Measurements from ENCODE around the gene CORO2B. TPM values are rescaled to one million over a fixed set of nuclear protein-coding genes. Genes with fewer than 3 reads are reported as not detected.

Gene CORO2B, protein sequence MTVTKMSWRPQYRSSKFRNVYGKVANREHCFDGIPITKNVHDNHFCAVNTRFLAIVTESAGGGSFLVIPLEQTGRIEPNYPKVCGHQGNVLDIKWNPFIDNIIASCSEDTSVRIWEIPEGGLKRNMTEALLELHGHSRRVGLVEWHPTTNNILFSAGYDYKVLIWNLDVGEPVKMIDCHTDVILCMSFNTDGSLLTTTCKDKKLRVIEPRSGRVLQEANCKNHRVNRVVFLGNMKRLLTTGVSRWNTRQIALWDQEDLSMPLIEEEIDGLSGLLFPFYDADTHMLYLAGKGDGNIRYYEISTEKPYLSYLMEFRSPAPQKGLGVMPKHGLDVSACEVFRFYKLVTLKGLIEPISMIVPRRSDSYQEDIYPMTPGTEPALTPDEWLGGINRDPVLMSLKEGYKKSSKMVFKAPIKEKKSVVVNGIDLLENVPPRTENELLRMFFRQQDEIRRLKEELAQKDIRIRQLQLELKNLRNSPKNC
- total RNA-seq (2014; rRNA removed), result 18.3 and 20.3 TPM in 2 replicates
- polyA plus RNA-seq (2012), result 7.8 TPM

DNA sequence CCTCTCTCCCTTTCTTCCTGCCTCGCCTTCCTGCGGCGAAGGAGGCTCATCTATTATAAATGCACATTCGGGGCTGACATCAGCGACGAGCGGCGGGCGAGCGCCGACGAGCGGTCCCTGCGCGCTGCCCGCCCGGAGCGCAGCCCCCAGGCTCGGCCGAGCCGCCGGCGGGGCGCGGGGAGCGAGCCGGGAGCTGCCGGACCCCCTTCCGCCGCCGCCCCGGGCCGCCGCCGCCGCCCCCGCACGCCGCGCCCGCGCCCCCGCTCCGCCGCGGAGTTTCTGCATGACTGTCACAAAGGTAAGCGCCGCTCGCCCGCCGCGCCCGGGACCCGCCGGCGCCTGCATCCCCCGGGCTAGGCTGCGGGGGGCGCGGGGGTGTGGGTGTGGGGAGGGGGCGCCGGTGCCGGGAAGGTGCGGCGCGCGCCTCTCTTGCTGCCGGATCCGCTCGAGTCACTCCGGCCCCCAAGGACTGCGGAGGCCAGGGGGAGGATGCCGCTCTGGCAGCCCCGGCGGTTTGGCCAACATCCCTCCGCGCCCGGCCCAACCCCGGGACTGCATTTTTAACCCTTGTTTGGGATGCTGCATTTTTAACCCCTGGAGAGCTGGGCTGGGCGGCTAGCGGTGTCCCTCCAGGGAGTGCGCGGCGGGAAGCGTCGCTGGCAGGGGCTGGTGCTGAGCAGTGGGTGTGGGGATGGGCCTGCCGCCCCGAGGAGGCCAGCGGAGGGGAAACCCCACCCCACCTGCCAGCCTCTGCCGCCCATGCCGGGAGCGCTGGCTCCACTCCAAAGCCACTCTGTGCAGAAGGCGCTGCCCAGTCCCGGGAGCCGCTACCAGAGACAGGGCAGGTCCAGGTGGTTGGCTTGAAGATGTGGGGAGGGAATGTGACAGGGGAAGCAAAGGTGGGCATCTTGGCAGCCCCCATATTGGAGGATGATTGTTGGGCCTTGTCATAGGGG lies at the start of gene CORO2B:
CORO2B (plus strand) TSS at position 14 of the 956 bp plus-strand sequence; CDS start at position 284, 270 bp downstream.
- DNase-seq (ENCODE audit: low read depth), result peak; percentile 41

DNA sequence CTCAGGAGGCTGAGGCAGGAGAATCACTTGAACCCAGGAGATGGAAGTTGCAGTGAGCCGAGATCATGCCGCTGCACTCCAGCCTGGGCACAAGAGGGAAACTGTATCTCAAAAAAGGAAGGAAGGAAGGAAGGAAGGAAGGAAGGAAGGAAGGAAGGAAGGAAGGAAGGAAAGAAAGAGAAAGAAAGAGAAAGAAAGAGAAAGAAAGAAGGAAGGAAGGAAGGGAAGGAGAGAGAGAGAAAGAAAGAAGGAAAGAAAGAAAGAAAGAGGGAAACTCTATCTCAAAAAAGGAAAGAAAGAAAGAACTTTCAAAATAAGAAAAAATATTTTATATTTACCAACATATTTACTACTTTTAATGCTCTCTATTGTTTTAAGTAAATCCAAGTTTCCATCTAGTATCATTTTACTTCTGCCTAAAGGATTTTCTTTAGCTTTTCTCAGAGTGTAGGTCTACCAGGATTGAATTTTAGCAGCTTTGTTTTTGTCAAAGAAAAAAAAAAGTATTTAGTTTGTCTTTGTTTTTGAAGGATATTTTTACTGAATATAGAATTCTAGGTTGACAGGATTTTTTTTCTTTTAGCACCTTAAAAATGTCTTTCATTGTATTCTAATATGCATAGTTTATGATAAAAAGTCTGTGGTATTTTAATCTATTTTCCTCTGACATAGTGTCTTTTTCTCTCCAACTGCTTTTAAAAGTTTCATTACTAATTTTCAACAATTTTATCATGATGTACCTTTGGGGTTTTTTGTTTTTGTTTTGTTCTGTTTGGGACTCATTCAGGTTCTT lies 47.2 kb upstream of the CORO2B start:
- DNase-seq (ENCODE audit: low read depth), result no peak

DNA sequence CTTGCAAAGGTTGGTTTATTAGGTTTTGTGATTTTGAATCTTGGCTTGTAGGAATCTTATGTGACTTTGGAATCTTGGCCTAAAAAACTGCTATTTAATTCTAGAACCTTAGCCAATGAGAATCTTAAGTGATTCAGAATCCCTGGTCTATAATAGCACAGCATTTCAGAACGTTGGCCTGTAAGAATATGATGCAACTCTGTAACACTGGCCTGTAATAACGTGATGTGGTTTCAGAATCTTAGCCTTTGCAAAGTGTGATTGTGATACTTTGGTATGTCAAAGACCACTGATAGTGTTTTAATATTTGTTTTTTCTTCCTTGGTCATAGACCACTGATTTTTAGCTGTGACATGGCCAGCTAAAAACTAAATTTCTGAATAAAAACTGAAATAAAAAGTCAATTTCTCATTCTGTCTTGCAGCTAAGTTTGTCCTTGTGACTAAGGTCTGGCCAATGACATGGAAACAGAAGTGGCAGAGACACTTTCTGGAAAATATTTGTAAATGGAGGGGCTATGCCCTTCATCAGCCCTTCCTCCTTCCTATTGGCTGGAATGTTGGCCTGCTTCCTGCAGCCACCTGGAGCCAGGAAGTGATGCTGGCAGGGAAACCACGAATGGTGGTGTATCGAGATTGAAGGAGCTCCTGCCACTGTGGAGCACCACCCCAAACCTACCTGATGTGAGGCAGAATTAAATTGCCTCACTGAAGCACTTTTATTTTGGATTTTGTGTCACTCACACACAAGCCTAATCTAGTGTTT lies 42.3 kb upstream of the CORO2B start:
- DNase-seq (ENCODE audit: low read depth), result peak; percentile 84

DNA sequence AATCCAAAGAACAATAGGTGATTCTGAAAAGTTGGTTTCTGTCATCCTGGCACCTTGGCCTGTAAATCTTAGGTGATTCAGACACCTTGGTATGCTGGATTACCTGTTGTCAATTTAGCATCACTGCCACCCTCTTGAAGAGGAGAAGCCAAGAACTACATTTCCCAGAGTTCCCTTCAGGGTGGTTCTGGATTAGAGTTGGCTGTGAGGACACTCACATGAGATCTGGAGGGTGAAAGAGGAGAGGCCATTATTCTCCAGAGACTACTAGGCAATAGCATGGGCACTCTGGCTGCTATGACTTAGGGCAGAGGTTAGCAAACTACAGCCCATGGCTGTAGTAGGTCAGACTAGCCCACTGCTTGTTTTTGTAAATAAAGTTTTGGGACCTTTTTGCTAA lies 41.7 kb upstream of the CORO2B start:
- no peak for DNase-seq (ENCODE audit: low read depth)

DNA sequence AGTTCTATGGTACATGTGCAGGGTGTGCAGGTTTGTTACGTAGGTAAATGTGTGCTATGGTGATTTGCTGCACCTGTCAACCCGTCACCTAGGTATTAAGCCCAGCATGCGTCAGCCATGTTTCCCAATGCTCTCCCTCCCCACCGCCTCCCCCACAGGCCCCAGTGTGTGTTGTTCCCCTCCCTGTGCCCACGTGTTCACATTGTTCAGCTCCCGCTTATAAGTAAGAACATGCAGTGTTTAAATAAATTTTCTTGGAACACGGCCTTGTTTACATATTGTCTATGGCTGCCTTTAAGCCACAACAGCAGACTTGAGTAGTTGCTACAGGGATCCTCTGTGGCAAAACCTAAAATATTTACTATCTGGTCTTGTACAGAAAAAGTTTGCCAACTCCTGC lies 41.3 kb upstream of the CORO2B start:
- DNase-seq (ENCODE audit: low read depth), result no peak

DNA sequence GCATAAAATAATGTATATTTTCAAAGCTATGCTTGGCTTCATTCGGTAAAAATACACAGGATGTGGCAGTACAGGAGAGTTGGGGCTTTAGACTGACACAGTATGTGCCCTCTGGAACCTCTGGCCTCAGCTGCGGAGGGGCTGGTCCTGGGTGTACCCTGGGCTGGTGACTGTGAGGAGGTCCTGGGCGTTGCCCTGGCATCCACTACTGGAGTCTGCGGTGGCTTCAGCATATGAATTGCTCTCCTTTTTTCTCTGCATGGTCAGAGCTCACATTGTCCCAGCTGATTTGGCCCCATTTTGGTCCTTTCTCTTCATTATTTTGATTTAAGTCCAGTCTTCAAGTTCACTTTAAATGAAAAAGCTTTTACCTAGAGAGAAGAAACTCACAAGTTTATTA lies 40.5 kb upstream of the CORO2B start:
- DNase-seq (ENCODE audit: low read depth), result no peak

DNA sequence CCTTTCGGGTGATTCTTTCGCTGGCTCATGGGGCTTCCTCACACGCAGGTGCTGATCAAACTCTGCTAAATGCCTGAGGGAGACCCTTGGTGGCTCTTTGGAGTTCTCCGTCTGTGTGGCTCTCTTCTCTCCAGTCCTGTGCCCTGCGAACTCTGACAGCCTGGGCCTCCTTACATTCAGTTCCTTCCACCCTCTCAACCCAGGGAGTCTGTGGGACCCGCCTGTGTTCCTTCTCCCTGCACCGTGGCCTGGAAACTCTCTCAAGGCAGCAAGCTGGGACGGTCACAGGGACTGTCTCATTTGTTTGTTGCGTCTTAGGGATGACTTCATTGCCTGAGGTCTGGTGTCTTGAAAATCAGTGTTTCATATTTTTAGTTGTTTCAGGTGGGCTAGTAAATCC lies 37.0 kb upstream of the CORO2B start:
- no peak for DNase-seq (ENCODE audit: low read depth)

DNA sequence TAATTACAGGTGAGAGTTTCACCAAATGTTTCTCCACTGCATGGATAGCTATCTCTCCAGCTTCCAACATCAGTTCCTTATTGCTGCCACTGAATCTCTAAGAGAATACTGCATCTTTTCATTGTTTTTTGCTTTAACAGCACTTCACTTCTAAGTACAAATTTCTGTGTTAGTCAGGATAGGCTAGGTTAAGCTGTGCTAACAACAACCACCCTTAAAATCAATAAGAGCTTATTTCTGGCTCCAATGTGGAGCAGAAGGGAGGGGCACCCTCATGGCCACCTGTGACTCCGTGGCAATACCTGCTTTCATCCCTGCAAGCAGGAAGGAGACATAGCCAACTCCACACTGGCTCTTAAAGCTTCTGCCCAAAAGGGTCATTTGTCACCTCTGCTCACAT lies 36.4 kb upstream of the CORO2B start:
- DNase-seq (ENCODE audit: low read depth), result no peak

DNA sequence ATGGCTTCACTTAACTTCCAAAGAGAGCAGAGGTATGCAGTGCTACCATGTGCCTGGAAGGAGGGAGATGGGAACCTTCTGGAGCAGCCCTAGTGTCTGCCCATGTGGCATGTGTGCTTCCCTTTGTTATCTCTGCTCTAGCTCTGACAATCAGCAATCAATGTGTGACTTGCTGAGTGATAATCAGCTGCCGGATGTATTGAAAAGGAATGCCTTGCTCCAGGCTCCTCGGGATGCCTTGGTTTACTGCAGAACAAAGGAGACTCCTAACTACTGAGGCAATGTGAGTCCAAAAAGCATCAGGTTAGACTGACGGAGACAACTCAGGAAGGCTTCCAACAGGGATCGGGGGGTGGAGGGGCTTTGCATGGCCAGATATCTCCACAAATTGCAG lies 36.0 kb upstream of the CORO2B start:
- no peak for DNase-seq (ENCODE audit: low read depth)

DNA sequence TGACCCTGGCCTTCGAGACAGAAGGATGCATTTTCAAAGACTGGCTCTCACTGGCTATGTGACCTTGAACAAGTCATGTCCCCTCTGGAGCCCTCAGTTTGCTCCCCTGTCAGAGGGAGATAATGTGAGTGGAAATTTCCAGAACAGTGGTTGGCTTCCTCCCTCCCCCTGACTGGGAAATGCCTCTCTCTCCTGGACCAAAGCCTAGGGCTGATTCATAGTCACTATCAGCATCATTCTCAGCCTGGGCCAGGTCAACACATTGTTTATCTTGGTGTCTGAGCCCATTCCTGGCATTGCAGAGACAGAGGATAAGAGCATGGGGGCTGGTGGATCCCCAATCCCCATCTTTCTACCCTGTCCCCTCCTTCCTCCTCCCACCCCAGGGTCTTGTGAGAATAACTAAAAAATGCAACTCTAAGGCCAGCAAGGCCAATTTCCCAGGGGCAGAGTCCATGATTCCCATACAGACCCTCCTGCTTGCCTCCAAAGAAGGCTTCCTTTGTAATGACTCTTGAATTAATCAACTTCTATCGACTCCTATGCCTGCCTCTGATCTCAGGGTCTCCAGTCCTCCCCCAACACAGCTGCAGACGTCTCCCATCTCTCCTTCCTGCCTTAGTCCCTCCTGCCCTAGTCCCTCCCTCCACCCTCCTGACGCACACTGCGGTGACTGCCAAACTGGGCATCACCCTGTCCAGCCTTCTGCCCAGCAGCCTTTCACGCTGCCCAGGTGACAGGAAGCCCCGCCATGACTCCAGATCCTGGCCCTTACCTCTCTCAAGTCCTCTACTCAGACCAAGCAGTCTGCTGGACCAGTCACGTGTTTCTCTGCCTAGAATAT lies 35.4 kb upstream of the CORO2B start:
- DNase-seq (ENCODE audit: low read depth), result peak; percentile 72

DNA sequence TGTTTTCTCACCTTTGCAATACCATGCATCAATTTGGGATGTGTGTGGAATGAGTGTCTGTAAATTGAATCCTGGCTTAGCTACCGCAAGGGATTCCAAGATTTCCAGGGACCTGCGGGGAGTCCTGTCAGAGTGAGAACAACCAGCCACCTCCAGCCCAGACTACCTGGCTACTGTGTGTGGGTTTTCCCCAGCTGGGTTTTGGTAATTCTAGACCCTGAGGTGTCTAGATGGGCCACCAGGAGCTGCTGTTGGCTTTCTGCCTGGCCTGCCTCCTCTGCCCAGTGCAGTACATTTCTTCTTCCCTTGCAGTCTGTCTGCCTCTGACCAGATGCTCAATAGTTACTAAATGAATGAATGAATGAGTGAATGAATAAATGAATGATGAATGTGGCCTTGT lies 32.5 kb upstream of the CORO2B start:
- DNase-seq (ENCODE audit: low read depth), result no peak

DNA sequence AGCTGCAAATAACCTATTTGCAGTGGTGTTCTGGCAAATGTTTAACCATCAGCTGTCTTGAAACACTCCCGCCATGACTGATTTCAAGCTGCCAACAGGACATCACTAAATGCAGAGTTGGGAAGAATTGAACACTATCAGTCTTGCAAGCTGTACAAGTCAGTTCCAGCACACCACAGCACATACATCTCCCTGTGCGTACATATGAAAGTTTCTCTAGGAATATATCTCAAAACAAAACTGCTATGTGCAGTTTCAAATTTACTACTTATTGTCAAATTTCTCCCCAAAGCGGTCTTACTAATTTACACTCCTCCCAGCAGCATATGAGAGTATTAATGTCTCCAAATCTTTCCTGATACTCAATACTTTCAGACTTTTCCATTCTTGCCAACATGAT lies 30.4 kb upstream of the CORO2B start:
- DNase-seq (ENCODE audit: low read depth), result no peak

DNA sequence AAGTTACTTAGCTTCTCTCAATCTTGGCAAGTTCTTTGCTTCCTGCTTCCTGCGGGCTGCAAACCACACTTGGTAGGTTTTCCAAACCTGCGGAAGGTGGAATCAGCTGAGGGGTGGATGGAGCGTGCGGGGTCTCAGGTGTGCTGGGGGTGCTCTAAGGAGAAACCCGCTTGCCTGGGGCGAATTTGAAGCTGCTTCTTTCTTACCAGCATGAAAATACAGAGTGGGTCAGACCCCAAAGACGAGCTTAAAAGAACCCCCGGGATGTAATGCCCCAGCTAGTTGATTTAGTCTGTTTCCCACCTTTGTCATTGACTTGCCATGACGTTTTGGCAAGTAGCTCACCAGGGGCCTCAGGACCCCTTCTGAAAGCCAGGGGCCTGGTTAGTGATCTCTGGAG lies 28.8 kb upstream of the CORO2B start:
- DNase-seq (ENCODE audit: low read depth), result no peak

DNA sequence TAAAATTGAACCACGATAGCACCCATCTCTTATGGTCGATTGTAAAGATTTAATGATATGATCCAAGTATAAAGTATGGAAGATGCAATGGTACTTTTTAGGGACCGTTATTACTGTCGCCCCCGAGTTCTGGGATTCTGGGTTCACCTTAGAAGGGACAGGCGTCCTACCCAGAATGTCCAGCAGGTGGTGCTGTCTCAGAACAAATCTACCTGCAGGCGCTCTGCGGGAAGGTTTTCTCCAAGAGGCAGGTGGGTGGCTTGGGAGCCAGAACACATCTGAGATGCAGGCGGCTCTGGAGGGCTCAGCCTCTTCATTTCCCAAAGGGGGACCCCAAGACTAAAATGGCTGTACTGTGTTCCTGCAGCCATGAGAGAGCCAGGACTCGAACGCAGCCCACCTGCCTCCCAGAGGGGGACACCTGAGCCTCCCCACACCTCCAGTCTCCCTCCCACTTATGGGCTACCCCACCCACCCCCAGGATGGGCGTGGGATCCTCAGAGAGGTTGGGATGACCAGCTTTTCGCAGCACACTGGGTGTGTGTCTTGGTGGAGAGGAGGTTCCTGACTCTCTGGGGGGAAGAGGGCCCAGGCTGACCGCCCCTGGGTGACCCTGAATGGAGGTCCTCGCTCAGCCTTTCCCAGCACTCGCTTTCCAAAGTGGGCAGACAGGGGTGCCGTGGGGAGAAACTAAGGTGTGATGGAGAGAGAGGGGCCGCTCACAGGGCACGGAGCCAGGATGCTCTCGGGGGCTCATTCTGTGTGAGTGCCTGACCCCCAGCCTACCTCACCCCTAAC lies 28.1 kb upstream of the CORO2B start:
- DNase-seq (ENCODE audit: low read depth), result peak; percentile 29

DNA sequence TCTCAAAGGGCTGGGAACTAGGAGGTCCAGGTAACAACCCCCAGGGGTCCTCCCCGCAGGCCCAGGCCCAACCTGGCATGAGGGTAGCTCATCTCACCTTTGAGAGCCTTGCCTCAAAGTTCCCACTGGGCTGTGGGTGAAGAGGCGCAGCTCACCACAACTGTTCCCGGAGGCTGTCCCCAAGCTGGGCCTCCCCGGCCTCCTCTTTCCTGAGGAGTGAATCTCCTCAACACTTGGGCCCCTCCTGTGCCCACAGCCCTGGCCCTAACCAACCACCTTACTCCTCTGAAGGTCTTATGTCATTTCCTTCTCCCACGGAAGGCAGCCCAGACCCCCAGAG lies 27.5 kb upstream of the CORO2B start:
- DNase-seq (ENCODE audit: low read depth), result no peak

DNA sequence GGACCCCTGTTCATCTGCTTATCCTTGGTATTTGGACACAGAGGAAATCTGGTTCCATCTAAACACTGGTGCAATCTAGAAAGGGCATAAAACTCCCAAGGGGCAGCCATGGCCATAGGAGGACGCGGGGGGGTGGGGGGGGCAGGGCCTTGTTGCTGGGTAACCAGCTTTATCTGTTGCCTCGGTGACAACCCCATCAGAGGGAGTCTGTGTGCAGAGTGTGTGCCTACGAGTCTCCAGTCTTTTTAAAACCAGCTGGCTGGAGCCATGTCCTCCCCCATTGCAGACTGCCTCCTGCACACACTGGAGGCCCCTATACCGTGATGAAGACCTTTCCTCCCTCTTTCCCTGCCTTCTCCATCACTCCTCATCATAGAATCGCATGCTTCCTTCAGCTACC lies 26.4 kb upstream of the CORO2B start:
- no peak for DNase-seq (ENCODE audit: low read depth)

DNA sequence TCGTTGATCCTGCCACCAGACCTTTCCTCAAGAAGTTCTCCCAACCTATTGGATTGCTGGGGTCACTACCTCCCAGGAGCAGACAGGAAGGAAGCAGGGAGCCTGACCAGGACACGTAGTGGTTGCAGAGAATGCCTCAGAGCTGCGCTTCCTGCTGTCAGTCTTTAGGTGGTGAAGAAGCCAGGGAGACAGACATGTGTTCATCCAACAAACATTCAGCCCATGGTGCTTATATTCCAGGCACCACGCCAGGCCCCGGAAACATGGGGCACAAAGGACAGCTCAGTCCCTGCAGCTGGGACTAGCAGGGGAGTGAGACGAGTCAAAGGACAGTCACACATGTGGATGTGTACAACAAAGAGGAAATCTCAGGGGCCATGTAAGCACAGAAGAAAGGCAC lies 26.0 kb upstream of the CORO2B start:
- peak; percentile 33 for DNase-seq (ENCODE audit: low read depth)

DNA sequence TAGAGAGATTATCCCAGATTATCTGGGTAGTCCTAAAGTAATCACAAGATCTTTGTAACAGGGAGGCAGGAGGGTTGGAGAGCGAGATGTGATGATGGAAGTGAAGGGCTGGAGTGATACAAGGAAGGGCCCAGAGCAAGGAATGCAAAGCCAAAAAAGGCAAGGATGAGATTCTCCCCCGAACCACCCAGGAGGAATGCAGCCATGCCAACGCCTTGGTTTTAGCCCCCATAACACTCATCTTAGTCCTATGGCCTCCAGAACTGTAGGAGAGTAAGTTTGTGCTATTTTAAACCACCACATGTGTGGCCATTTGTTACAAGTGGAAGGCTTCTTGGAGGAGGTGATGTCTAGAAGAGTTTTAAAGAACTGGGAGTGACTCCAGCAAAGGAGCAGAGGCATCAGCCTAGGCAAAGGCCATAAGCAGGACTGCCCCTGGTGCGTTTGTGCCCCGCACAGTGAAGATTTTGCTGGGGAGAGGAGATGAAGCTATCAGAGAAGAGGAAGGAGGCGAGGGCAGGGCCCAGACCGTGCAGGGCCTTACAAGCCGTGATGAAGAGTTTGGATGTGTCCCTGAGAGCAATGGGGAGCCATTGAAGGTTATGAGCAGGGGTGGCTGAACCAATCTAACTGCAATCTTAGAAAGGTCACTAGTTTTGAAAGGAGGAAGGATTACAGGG lies 25.3 kb upstream of the CORO2B start:
- no peak for DNase-seq (ENCODE audit: low read depth)
